HuH-7 (cell line): ENCODE results near the gene SCLY.
"Not testable (repeated sequence)": the region's sequence is repeated elsewhere in the genome, so short reads cannot be mapped to it uniquely, and the experiment has no call there.

Experiments
- DNase-seq: peaks from one replicate; pipeline ENCODE4 v3.0.0; 2011; ENCODE audit warnings: low spot score

The SCLY gene

GRCh38 chr2:238042090-238042489, 18.7 kb upstream of the SCLY start:
- no peak for DNase-seq

GRCh38 chr2:238042849-238043584, 17.8 kb upstream of the SCLY start:
- DNase-seq: no peak

GRCh38 chr2:238043851-238044250, 16.9 kb upstream of the SCLY start:
- no peak for DNase-seq

GRCh38 chr2:238045575-238045974, 15.2 kb upstream of the SCLY start:
- no peak for DNase-seq

- DNase-seq: no peak
Measured at GRCh38 chr2:238046725-238047270, 14.0 kb upstream of the SCLY start.

- DNase-seq: no peak
Measured at GRCh38 chr2:238053191-238053776, 7.5 kb upstream of the SCLY start.

- DNase-seq: no peak
Measured at GRCh38 chr2:238055841-238056240, 5.0 kb upstream of the SCLY start.

GRCh38 chr2:238057696-238058575, 2.9 kb upstream of the SCLY start:
- DNase-seq: not testable (repeated sequence)

- DNase-seq: no peak
Measured at GRCh38 chr2:238059505-238059904, 1.3 kb upstream of the SCLY start.

GRCh38 chr2:238060096-238060541, 682 bp upstream of the SCLY start:
- peak; percentile 52 for DNase-seq

GRCh38 chr2:238061315-238062202, 758 bp downstream of the SCLY start:
- peak; percentile 52 for DNase-seq

- no peak for DNase-seq
Measured at GRCh38 chr2:238063414-238064189, 2.8 kb downstream of the SCLY start.

- DNase-seq: no peak
Measured at GRCh38 chr2:238064376-238064775, 3.6 kb downstream of the SCLY start.

- no peak for DNase-seq
Measured at GRCh38 chr2:238065071-238065846, 4.5 kb downstream of the SCLY start.

- no peak for DNase-seq
Measured at GRCh38 chr2:238066218-238066617, 5.4 kb downstream of the SCLY start.

- not testable (repeated sequence) for DNase-seq
Measured at GRCh38 chr2:238066718-238067117, 5.9 kb downstream of the SCLY start.

- no peak for DNase-seq
Measured at GRCh38 chr2:238067939-238068338, 7.1 kb downstream of the SCLY start.

GRCh38 chr2:238069021-238069709, 8.4 kb downstream of the SCLY start:
- DNase-seq: no peak

- no peak for DNase-seq
Measured at GRCh38 chr2:238069877-238070276, 9.1 kb downstream of the SCLY start.
